Epithelial cell of prostate (primary cell): ENCODE results near the gene SLC36A4.
A peak's percentile ranks its signal among the peaks of the same experiment; 100 is the strongest.
"Not testable (repeated sequence)": the region's sequence is repeated elsewhere in the genome, so short reads cannot be mapped to it uniquely, and the experiment has no call there.

Experiments
- DNase-seq: peaks from one replicate; pipeline ENCODE4 v3.0.0-alpha.2; 2011; ENCODE audit warnings: low read depth, low spot score
- H3K27ac ChIP-seq: fragments of 450-650 bp; 2 replicates; pipeline ENCODE4 v1.5.1; 2017; ENCODE audit warnings: mild to moderate bottlenecking

Gene SLC36A4

GRCh38 chr11:93196816-93197379 is 893 bp downstream of the SLC36A4 start:
- no peak for DNase-seq
- H3K27ac ChIP-seq: peak overlapping the region; percentile 73

GRCh38 chr11:93194673-93195291 is 3.0 kb downstream of the SLC36A4 start:
- no peak overlapping the region for H3K27ac ChIP-seq
- DNase-seq: no peak

- DNase-seq: no peak
- H3K27ac ChIP-seq: no peak overlapping the region
These were observed 4.1 kb downstream of the SLC36A4 start for GRCh38 chr11:93193731-93194130.

GRCh38 chr11:93192163-93192562 is 5.6 kb downstream of the SLC36A4 start:
- no peak overlapping the region for H3K27ac ChIP-seq
- DNase-seq: no peak

- no peak for DNase-seq
- H3K27ac ChIP-seq: no peak overlapping the region
These were observed 8.3 kb downstream of the SLC36A4 start for GRCh38 chr11:93189462-93189861.

GRCh38 chr11:93188726-93189125 is 9.1 kb downstream of the SLC36A4 start:
- no peak overlapping the region for H3K27ac ChIP-seq
- DNase-seq: no peak

- H3K27ac ChIP-seq: no peak overlapping the region
- no peak for DNase-seq
These were observed 10.5 kb downstream of the SLC36A4 start for GRCh38 chr11:93187290-93187689.

GRCh38 chr11:93177891-93178290 is 19.9 kb downstream of the SLC36A4 start:
- not testable (repeated sequence) for DNase-seq, H3K27ac ChIP-seq

GRCh38 chr11:93169950-93170561 is 27.7 kb downstream of the SLC36A4 start:
- no peak for DNase-seq

GRCh38 chr11:93169143-93169542 is 28.6 kb downstream of the SLC36A4 start:
- DNase-seq: no peak

More at GRCh38 chr11:93169950-93170561, 27.7 kb downstream of the SLC36A4 start:
- no peak overlapping the region for H3K27ac ChIP-seq

GRCh38 chr11:93166862-93167261 is 30.9 kb downstream of the SLC36A4 start:
- no peak for DNase-seq

More at GRCh38 chr11:93169143-93169542, 28.6 kb downstream of the SLC36A4 start:
- H3K27ac ChIP-seq: no peak overlapping the region

GRCh38 chr11:93166194-93166593 is 31.6 kb downstream of the SLC36A4 start:
- no peak for DNase-seq
- H3K27ac ChIP-seq: no peak overlapping the region

More at GRCh38 chr11:93166862-93167261, 30.9 kb downstream of the SLC36A4 start:
- no peak overlapping the region for H3K27ac ChIP-seq

- no peak for DNase-seq
- H3K27ac ChIP-seq: no peak overlapping the region
These were observed 37.0 kb downstream of the SLC36A4 start for GRCh38 chr11:93160808-93161207.

GRCh38 chr11:93160156-93160555 is 37.6 kb downstream of the SLC36A4 start:
- DNase-seq: no peak
- no peak overlapping the region for H3K27ac ChIP-seq

- H3K27ac ChIP-seq: no peak overlapping the region
- DNase-seq: no peak
These were observed 38.1 kb downstream of the SLC36A4 start for GRCh38 chr11:93159721-93160120.

GRCh38 chr11:93155738-93156137 is 42.1 kb downstream of the SLC36A4 start:
- no peak overlapping the region for H3K27ac ChIP-seq
- DNase-seq: no peak

GRCh38 chr11:93145390-93145915 is 52.3 kb downstream of the SLC36A4 start:
- H3K27ac ChIP-seq: no peak overlapping the region
- no peak for DNase-seq

GRCh38 chr11:93143800-93144199 is 54.0 kb downstream of the SLC36A4 start:
- no peak for DNase-seq
- H3K27ac ChIP-seq: no peak overlapping the region

- DNase-seq: no peak
- H3K27ac ChIP-seq: no peak overlapping the region
These were observed 54.6 kb downstream of the SLC36A4 start for GRCh38 chr11:93143186-93143585.

- H3K27ac ChIP-seq: no peak overlapping the region
- no peak for DNase-seq
These were observed 64.2 kb downstream of the SLC36A4 start for GRCh38 chr11:93133488-93134109.

- no peak for DNase-seq
- H3K27ac ChIP-seq: no peak overlapping the region
These were observed 65.0 kb downstream of the SLC36A4 start for GRCh38 chr11:93132836-93133235.
